Neural progenitor cell (in vitro differentiated cells): ENCODE data around the gene ABHD14A. TPM values are rescaled to one million over a fixed set of nuclear protein-coding genes. Genes with fewer than 3 reads are reported as not detected.

ENCODE experiments used
- DNase-seq: peaks from one replicate; pipeline ENCODE4 v3.0.0-alpha.2; 2016; ENCODE audit warnings: low spot score
- H2AFZ ChIP-seq: fragments of 200-600 bp; sonication (generic); replicated peaks from 2 replicates; pipeline ENCODE4 v1.6.1; 2016; ENCODE audit warnings: antibody characterized with exemption
- H3F3A ChIP-seq: fragments of 200-600 bp; sonication (generic); 2 replicates; pipeline ENCODE4 v1.6.1; 2016; ENCODE audit warnings: antibody characterized with exemption, low read depth
- H3K27ac ChIP-seq: fragments of 200-600 bp; sonication (generic); 2 replicates; pipeline ENCODE4 v1.5.1; 2016; ENCODE audit warnings: mild to moderate bottlenecking
- H3K27me3 ChIP-seq: fragments of 200-600 bp; sonication (generic); 2 replicates; pipeline ENCODE4 v1.6.1; 2016; ENCODE audit warnings: mild to moderate bottlenecking, moderate library complexity
- H3K36me3 ChIP-seq: fragments of 200-600 bp; sonication (generic); 2 replicates; pipeline ENCODE4 v1.5.1; 2016
- H3K4me1 ChIP-seq: fragments of 200-600 bp; sonication (generic); 2 replicates; pipeline ENCODE4 v1.6.1; 2016; ENCODE audit warnings: mixed run types
- H3K4me2 ChIP-seq: fragments of 200-600 bp; sonication (generic); 2 replicates; pipeline ENCODE4 v1.6.1; 2016
- H3K4me3 ChIP-seq: fragments of 200-600 bp; sonication (generic); 2 replicates; pipeline ENCODE4 v1.5.1; 2016
- H3K79me2 ChIP-seq: fragments of 200-600 bp; sonication (generic); 2 replicates; pipeline ENCODE4 v1.6.1; 2016; ENCODE audit warnings: low read depth
- H3K9ac ChIP-seq: fragments of 200-600 bp; sonication (generic); 2 replicates; pipeline ENCODE4 v1.6.1; 2016
- H3K9me3 ChIP-seq: fragments of 200-600 bp; sonication (generic); 2 replicates; pipeline ENCODE4 v1.5.1; 2016; ENCODE audit warnings: low read depth
- H4K20me1 ChIP-seq: fragments of 200-600 bp; sonication (generic); 2 replicates; pipeline ENCODE4 v1.6.1; 2016; ENCODE audit warnings: low read depth
- H3K27ac Mint-ChIP-seq: 3 replicates; pipeline ENCODE4 v1.8.0; 2021; ENCODE audit warnings: mixed read lengths
- H3K27me3 Mint-ChIP-seq: 2 replicates; pipeline ENCODE4 v1.8.0; 2022; ENCODE audit warnings: low read depth, mild to moderate bottlenecking, inconsistent platforms, moderate library complexity, mixed read lengths; ENCODE audit not compliant: insufficient read depth
- H3K36me3 Mint-ChIP-seq: 3 replicates; pipeline ENCODE4 v1.8.0; 2021; ENCODE audit warnings: mixed read lengths
- H3K4me1 Mint-ChIP-seq: 3 replicates; pipeline ENCODE4 v1.8.0; 2021; ENCODE audit warnings: mixed read lengths
- H3K4me3 Mint-ChIP-seq: 3 replicates; pipeline ENCODE4 v1.8.0; 2021; ENCODE audit warnings: mild to moderate bottlenecking, moderate library complexity, mixed read lengths
- H3K9me3 Mint-ChIP-seq: 3 replicates; pipeline ENCODE4 v1.8.0; 2020; ENCODE audit warnings: mixed read lengths
- EZH2 ChIP-seq: fragments of 200-600 bp; sonication (generic); IDR thresholded peaks from 2 replicates; pipeline ENCODE4 v1.6.1; 2017; ENCODE audit warnings: antibody characterized with exemption, mild to moderate bottlenecking, moderate library complexity
- EZH2phosphoT487 ChIP-seq: fragments of 200-600 bp; sonication (generic); IDR thresholded peaks from 2 replicates; pipeline ENCODE4 v1.6.1; 2017; ENCODE audit warnings: antibody characterized with exemption
- total RNA-seq: library from RNA; depleted of rRNA; stranded (reverse); fragments of >200 nt; gene quantifications from 2 replicates; pipeline ENCODE4 v1.2.3, GENCODE V29; 2015; ENCODE audit warnings: low replicate concordance
- TF ChIP-seq, protein P1 (sequence below): fragments of 200-600 bp; sonication (generic); IDR thresholded peaks from 2 replicates; pipeline ENCODE4 v1.5.1; 2017; ENCODE audit warnings: antibody characterized with exemption, mild to moderate bottlenecking

The ABHD14A gene
- total RNA-seq, 1 donor from 2014 or later: 4.0 TPM

GRCh38 chr3:51955893-51956770, 18.7 kb upstream of the ABHD14A start:
- Mint-ChIP-seq H3K4me3 (no peak overlapping the region), H3K27me3 (peaks cover 4% of the 10 kb centered on the region), H3K9me3 (no peaks in the 10 kb centered on the region), H3K36me3 (peaks cover 3% of the 10 kb centered on the region), H3K4me1 (peaks cover 10% of the 10 kb centered on the region), H3K27ac (no peak overlapping the region)
- Histone ChIP-seq H3K9ac (no peak overlapping the region), H3K4me2 (peak overlapping the region; percentile 85), H3K4me3 (peak overlapping the region; percentile 46), H3F3A (peaks cover 21% of the 10 kb centered on the region), H3K27ac (no peak overlapping the region), H3K36me3 (no peaks in the 10 kb centered on the region), H4K20me1 (peaks cover 27% of the 10 kb centered on the region), H3K4me1 (peaks cover 13% of the 10 kb centered on the region), H3K79me2 (no peaks in the 10 kb centered on the region), H2AFZ (peak overlapping the region; percentile 75), H3K9me3 (no peaks in the 10 kb centered on the region), H3K27me3 (peaks cover 64% of the 10 kb centered on the region)
- peak; percentile 84 for DNase-seq
- TF ChIP-seq EZH2 (peak; percentile 70), EZH2phosphoT487 (peak; percentile 51)
- TF ChIP-seq, protein P1, sequence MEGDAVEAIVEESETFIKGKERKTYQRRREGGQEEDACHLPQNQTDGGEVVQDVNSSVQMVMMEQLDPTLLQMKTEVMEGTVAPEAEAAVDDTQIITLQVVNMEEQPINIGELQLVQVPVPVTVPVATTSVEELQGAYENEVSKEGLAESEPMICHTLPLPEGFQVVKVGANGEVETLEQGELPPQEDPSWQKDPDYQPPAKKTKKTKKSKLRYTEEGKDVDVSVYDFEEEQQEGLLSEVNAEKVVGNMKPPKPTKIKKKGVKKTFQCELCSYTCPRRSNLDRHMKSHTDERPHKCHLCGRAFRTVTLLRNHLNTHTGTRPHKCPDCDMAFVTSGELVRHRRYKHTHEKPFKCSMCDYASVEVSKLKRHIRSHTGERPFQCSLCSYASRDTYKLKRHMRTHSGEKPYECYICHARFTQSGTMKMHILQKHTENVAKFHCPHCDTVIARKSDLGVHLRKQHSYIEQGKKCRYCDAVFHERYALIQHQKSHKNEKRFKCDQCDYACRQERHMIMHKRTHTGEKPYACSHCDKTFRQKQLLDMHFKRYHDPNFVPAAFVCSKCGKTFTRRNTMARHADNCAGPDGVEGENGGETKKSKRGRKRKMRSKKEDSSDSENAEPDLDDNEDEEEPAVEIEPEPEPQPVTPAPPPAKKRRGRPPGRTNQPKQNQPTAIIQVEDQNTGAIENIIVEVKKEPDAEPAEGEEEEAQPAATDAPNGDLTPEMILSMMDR: peak; percentile 67

- no peak overlapping the region for H3K27ac Mint-ChIP-seq
- no peak for DNase-seq
- Histone ChIP-seq H2AFZ (no peak overlapping the region), H4K20me1 (peaks cover 42% of the 10 kb centered on the region), H3F3A (peaks cover 29% of the 10 kb centered on the region), H3K27ac (no peak overlapping the region), H3K4me3 (no peak overlapping the region), H3K9me3 (no peaks in the 10 kb centered on the region), H3K79me2 (no peaks in the 10 kb centered on the region), H3K4me2 (no peak overlapping the region), H3K27me3 (peaks cover 66% of the 10 kb centered on the region), H3K36me3 (no peaks in the 10 kb centered on the region), H3K9ac (no peak overlapping the region), H3K4me1 (peaks cover 17% of the 10 kb centered on the region)
- H3K27me3 Mint-ChIP-seq: peaks cover 6% of the 10 kb centered on the region
- peaks cover 3% of the 10 kb centered on the region for H3K36me3 Mint-ChIP-seq
- no peaks in the 10 kb centered on the region for H3K9me3 Mint-ChIP-seq
- TF ChIP-seq EZH2: no peak
- TF ChIP-seq, protein P1: no peak
- TF ChIP-seq EZH2phosphoT487: no peak
- H3K4me3 Mint-ChIP-seq: no peak overlapping the region
- H3K4me1 Mint-ChIP-seq: peaks cover 22% of the 10 kb centered on the region
These were observed 17.2 kb upstream of the ABHD14A start for GRCh38 chr3:51957520-51958205.

DNA sequence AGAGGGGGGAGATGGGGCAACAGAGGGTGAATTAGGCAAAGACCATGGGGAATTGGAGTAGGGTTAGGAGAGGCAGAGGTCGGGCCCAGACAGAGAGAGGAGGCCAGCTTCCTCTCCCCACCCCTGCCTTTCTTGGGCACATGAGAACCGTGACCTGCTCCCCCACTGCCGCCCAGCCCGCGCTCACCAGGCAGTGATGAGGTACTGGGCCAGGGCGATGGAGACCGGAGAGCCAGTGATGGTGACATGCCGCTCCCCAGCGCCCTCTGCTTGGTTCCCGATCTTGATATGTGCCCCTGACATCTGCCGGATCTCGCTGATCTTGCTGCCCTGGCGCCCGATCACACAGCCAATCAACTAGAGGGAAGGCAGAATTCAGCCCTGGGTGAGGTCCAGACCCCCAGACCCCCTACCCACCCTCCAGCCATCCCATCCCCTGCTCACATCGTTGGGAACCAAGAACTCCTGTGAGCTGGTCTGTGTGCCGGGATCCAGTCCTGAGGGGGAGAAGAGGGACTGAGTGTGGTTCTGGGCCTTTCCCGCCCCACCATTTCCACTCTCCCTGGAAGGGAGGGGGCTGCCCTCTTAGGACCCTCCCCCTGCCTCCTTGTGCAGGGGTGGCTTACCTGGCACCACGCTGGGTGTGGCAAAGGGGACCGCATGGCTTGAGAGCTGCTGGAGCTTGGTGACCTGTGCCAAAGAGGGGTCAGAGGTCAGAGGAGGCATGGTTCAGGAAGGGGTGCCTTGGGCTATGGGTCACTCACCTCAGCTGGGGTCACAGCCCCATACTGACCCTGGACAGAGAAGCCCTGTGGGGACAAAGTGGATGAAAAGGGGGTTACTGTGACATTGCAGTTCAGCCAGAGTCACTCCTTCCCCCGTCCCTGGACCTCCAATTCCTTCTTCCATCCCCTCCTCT, 16.0 kb upstream of the ABHD14A start:
- H3K4me3 Mint-ChIP-seq: no peak overlapping the region
- H3F3A ChIP-seq: peaks cover 37% of the 10 kb centered on the region
- no peak overlapping the region for H2AFZ ChIP-seq
- TF ChIP-seq EZH2: no peak
- TF ChIP-seq, protein P1: no peak
- no peak for TF ChIP-seq EZH2phosphoT487
- H3K4me1 ChIP-seq: peaks cover 26% of the 10 kb centered on the region
- H3K9ac ChIP-seq: no peak overlapping the region
- H3K27me3 ChIP-seq: peaks cover 64% of the 10 kb centered on the region
- no peaks in the 10 kb centered on the region for H3K9me3 Mint-ChIP-seq
- no peak overlapping the region for H3K4me2 ChIP-seq
- H3K27ac Mint-ChIP-seq: no peak overlapping the region
- H3K27me3 Mint-ChIP-seq: peaks cover 12% of the 10 kb centered on the region
- H3K79me2 ChIP-seq: no peaks in the 10 kb centered on the region
- H3K4me1 Mint-ChIP-seq: peaks cover 23% of the 10 kb centered on the region
- H3K4me3 ChIP-seq: no peak overlapping the region
- H3K9me3 ChIP-seq: no peaks in the 10 kb centered on the region
- DNase-seq: no peak
- no peaks in the 10 kb centered on the region for H3K36me3 ChIP-seq
- peaks cover 3% of the 10 kb centered on the region for H3K36me3 Mint-ChIP-seq
- H4K20me1 ChIP-seq: peaks cover 54% of the 10 kb centered on the region
- H3K27ac ChIP-seq: no peak overlapping the region
